Suprapubic skin (tissue), 4 donors: Measurements from ENCODE around the gene CNTN4. TPM values are rescaled to one million over a fixed set of nuclear protein-coding genes. Genes with fewer than 3 reads are reported as not detected.

Experiments
- DNase-seq, 2 donors: peaks; one replicate each; pipeline ENCODE4 v3.0.0-alpha.2; 2019; ENCODE audit warnings: low spot score in 2 of 2
- H3K27ac ChIP-seq: fragments of 200-600 bp; sonication (generic); one replicate; pipeline ENCODE4 v1.5.1; 2019
- H3K27me3 ChIP-seq: fragments of 200-600 bp; sonication (generic); one replicate; pipeline ENCODE4 v1.5.1; 2019
- H3K36me3 ChIP-seq: fragments of 200-600 bp; sonication (generic); one replicate; pipeline ENCODE4 v1.5.1; 2019
- H3K4me1 ChIP-seq: fragments of 200-600 bp; sonication (generic); one replicate; pipeline ENCODE4 v1.5.1; 2019
- H3K4me3 ChIP-seq: fragments of 200-600 bp; sonication (generic); one replicate; pipeline ENCODE4 v1.5.1; 2019; ENCODE audit warnings: mild to moderate bottlenecking
- H3K9me3 ChIP-seq: fragments of 200-600 bp; sonication (generic); one replicate; pipeline ENCODE4 v1.5.1; 2019
- EP300 ChIP-seq: sonication (generic); formaldehyde crosslinking; IDR thresholded peaks from one replicate; pipeline ENCODE4 v1.6.1; 2017; ENCODE audit warnings: antibody characterized with exemption
- POLR2A ChIP-seq, 2 donors: fragments of 450-650 bp; IDR thresholded peaks; one replicate each; pipeline ENCODE4 v1.6.1; 2017; ENCODE audit warnings: antibody characterized with exemption in 2 of 2, mild to moderate bottlenecking in 2 of 2, moderate library complexity in 2 of 2
- POLR2AphosphoS5 ChIP-seq, 3 donors: sonication (generic); formaldehyde crosslinking; IDR thresholded peaks; one replicate each; pipeline ENCODE4 v1.6.1; 2017; ENCODE audit warnings: antibody characterized with exemption in 3 of 3
- WGBS: methylation state at CpG from one replicate; pipeline ENCODE4 v1.1.5; 2018; 5-methylcytosine and 5-hydroxymethylcytosine counted together
- total RNA-seq, 4 donors: library from RNA; depleted of rRNA; stranded (reverse); fragments of >200 nt; gene quantifications; one replicate each; pipeline ENCODE4 v1.1.0, GENCODE V29; 2016
- TF ChIP-seq, protein P1 (sequence below), 2 donors: fragments of 200-600 bp in 1 of 2; fragments of 450-650 bp in 1 of 2; sonication (generic) in 1 of 2; IDR thresholded peaks; one replicate each; pipeline ENCODE4 v1.5.1; 2016 to 2019; ENCODE audit warnings: antibody characterized with exemption in 2 of 2, mild to moderate bottlenecking in 1 of 2, moderate library complexity in 1 of 2

The CNTN4 gene
- total RNA-seq, 4 donors from 2014 or later = 0.60 to 8.1 (median 7.5) TPM

DNA sequence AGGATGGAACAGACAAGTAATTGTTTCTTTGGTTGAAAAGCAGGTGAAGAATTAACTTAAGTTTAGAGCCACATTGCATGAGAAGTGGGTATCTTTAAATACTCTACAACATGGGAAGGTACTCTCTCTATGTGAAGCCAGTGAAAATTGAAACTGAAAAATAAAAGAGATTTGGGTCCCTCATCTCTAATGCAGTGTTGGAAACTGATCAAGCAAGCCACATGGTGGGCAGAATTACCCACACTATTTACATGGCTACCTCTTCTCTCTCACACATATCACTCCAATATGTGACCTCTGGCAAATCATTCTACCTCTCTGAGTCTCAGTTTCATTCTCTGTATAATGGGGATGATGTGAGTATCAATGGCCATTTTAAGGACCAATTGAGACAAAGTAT lies 672.5 kb downstream of the CNTN4 start:
- Histone ChIP-seq H3K4me3 (no peak overlapping the region), H3K9me3 (no peaks in the 10 kb centered on the region), H3K27me3 (no peaks in the 10 kb centered on the region), H3K4me1 (no peaks in the 10 kb centered on the region), H3K27ac (no peak overlapping the region), H3K36me3 (no peaks in the 10 kb centered on the region)
- DNase-seq = no peak
- TF ChIP-seq EP300 (no peak), POLR2AphosphoS5 (IDR thresholded peaks at IDR 0.05) (no peak), POLR2A (IDR thresholded peaks at IDR 0.05) (no peak)
- TF ChIP-seq, protein P1, sequence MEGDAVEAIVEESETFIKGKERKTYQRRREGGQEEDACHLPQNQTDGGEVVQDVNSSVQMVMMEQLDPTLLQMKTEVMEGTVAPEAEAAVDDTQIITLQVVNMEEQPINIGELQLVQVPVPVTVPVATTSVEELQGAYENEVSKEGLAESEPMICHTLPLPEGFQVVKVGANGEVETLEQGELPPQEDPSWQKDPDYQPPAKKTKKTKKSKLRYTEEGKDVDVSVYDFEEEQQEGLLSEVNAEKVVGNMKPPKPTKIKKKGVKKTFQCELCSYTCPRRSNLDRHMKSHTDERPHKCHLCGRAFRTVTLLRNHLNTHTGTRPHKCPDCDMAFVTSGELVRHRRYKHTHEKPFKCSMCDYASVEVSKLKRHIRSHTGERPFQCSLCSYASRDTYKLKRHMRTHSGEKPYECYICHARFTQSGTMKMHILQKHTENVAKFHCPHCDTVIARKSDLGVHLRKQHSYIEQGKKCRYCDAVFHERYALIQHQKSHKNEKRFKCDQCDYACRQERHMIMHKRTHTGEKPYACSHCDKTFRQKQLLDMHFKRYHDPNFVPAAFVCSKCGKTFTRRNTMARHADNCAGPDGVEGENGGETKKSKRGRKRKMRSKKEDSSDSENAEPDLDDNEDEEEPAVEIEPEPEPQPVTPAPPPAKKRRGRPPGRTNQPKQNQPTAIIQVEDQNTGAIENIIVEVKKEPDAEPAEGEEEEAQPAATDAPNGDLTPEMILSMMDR (IDR thresholded peaks at IDR 0.05) = no peak

DNA sequence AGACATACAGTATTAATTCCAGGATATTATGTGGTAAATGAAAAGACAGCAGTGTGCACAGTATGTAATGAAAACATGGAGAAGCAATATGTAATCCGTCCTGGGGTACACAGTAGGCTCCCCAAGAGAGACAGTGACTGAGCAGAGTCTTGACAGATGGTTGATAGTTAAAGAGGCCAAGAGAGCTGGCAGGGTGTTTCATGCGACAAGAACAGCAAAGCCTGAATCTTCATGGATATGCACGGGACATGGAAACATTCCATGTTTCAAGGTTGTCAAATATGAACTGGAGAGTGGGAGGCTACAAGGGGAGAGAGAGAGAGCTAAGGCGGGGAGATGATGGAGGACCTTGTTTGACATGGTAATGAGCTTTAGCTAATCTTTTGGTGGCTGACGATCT lies 673.1 kb downstream of the CNTN4 start:
- 80% methylated on average over 5 of the region's 5 CpGs for WGBS
- Histone ChIP-seq H3K9me3 (no peaks in the 10 kb centered on the region), H3K27me3 (no peaks in the 10 kb centered on the region), H3K4me1 (no peaks in the 10 kb centered on the region), H3K27ac (no peak overlapping the region), H3K4me3 (no peak overlapping the region), H3K36me3 (no peaks in the 10 kb centered on the region)
- TF ChIP-seq, protein P1 (IDR thresholded peaks at IDR 0.05) = no peak
- no peak for TF ChIP-seq POLR2AphosphoS5 (IDR thresholded peaks at IDR 0.05)
- TF ChIP-seq EP300 = no peak
- no peak for TF ChIP-seq POLR2A (IDR thresholded peaks at IDR 0.05)
- no peak for DNase-seq

DNA sequence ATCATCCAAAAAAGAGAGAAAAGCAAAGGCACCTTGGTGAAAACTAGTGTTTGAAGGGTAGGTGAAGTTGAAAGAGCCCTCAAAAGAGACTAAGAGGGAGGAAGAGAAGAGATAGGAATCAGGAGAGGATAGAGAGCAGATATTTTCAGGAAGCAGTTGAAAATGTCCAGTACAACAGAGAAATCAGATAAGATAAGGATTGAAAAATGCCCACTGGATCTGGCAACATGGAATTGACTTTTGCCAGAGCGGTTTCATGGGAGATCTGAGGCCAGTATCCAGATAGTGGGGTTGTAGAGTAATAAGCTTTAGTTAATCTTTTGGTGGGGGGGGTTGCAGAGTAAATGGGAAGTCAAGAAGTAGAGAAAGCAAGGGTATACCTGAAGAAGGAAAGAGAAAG lies 674.1 kb downstream of the CNTN4 start:
- H3K36me3 ChIP-seq = no peaks in the 10 kb centered on the region
- no peak for DNase-seq
- H3K9me3 ChIP-seq = no peaks in the 10 kb centered on the region
- TF ChIP-seq EP300 (no peak), POLR2AphosphoS5 (IDR thresholded peaks at IDR 0.05) (no peak)
- H3K27me3 ChIP-seq = no peaks in the 10 kb centered on the region
- no peak overlapping the region for H3K4me3 ChIP-seq
- H3K27ac ChIP-seq = no peak overlapping the region
- WGBS = 85% methylated on average over 1 of the region's 1 CpG
- H3K4me1 ChIP-seq = no peaks in the 10 kb centered on the region

DNA sequence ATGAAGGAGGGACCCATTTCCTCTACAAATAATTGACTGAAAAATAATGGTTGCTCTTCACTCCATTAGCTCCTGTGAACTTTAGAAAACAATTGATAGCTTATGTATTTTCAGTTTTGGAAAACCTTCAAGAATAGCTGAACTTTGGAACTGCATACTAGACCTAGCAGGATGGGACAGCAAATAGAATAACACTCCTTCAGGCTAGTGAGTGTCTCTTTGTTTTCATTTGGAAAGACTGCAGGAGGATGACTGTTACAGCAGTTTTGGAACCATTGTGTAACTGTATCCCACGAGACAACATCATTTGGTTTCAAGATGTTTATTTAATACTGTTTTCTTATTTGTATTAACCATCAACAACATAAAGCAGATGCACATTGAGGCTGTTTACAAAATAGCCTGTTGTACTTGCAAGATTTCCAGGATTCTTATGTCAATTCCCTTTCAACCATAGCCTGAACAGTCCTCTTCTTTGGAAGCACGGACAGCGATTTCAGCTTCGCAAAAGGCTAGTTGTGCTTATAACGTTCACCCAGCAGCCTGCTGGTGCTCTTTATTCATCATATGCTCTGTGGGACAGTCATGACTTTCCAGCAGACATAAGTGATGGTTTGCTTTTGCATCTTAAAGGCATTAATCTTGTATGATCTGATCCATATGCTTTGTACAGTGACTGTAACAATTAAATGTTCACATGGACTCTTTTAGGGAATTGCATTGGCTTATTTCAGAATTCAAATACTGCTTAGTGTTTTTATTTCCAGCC lies 676.0 kb downstream of the CNTN4 start:
- no peak for DNase-seq

DNA sequence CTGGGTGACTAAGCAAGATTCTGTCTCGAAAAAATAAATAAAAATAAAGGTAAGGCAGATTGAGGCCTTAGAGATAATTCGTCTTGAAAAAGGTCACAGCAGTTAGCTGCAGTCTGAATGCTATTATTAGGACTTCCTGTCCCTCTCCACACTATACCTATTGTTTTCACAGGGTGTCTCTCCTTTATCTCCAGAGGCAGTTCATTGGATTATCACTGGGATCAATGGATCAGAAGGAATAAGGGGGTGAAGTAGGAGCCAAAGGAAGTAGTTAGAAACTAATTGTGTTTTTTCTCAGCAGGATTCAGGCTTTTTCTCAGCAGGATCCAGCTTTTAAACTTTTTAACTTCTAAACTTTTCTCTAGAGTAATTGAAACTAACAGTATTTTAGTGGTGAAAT lies 684.6 kb downstream of the CNTN4 start:
- WGBS = 70% methylated on average over 2 of the region's 2 CpGs
- Histone ChIP-seq H3K4me1 (no peaks in the 10 kb centered on the region), H3K4me3 (no peak overlapping the region), H3K27ac (no peak overlapping the region), H3K9me3 (no peaks in the 10 kb centered on the region), H3K27me3 (no peaks in the 10 kb centered on the region), H3K36me3 (no peaks in the 10 kb centered on the region)
- no peak for DNase-seq
- TF ChIP-seq EP300 (no peak), POLR2A (IDR thresholded peaks at IDR 0.05) (no peak), POLR2AphosphoS5 (IDR thresholded peaks at IDR 0.05) (no peak)
- TF ChIP-seq, protein P1 (IDR thresholded peaks at IDR 0.05) = no peak

More for the DNA sequence above, 676.0 kb downstream of the CNTN4 start:
- Histone ChIP-seq H3K4me3 (no peak overlapping the region), H3K27me3 (no peaks in the 10 kb centered on the region), H3K36me3 (no peaks in the 10 kb centered on the region), H3K4me1 (no peaks in the 10 kb centered on the region), H3K27ac (no peak overlapping the region), H3K9me3 (no peaks in the 10 kb centered on the region)
- 67% methylated on average over 5 of the region's 5 CpGs for WGBS
- TF ChIP-seq, protein P1 (IDR thresholded peaks at IDR 0.05) = no peak
- TF ChIP-seq EP300 = no peak
- no peak for TF ChIP-seq POLR2A (IDR thresholded peaks at IDR 0.05)
- no peak for TF ChIP-seq POLR2AphosphoS5 (IDR thresholded peaks at IDR 0.05)
